Measurements from ENCODE around the gene ARID1A.

ARID1A gene

GRCh38 chr1:26727476-26727875 lies 31.7 kb downstream of the ARID1A start:
- DNase-seq (ENCODE audit: low read depth in 2 of 2): no peak

- no peak for DNase-seq (ENCODE audit: low read depth in 2 of 2)
Observed at GRCh38 chr1:26728645-26729044, 32.8 kb downstream of the ARID1A start.

GRCh38 chr1:26729633-26730032 lies 33.8 kb downstream of the ARID1A start:
- no peak for DNase-seq (ENCODE audit: low read depth in 2 of 2)

- DNase-seq (ENCODE audit: low read depth in 2 of 2): no peak
Observed at GRCh38 chr1:26730695-26731094, 34.9 kb downstream of the ARID1A start.

DNA sequence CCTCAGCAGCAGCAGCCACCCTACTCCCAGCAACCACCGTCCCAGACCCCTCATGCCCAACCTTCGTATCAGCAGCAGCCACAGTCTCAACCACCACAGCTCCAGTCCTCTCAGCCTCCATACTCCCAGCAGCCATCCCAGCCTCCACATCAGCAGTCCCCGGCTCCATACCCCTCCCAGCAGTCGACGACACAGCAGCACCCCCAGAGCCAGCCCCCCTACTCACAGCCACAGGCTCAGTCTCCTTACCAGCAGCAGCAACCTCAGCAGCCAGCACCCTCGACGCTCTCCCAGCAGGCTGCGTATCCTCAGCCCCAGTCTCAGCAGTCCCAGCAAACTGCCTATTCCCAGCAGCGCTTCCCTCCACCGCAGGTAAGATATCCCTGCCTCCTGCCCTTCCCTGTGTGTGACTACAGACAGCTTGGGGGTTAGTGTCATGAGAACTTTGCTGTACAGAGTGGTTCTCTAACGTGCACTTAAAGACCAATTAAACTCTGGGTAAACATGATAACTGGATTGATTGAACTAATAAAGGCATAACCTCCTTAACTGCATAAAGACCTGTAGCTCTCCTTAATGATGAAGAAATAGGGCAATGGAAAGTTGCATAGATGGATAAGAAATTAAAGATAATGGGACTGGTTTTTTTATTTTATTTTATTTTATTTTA lies 35.6 kb downstream of the ARID1A start:
- DNase-seq (ENCODE audit: low read depth in 2 of 2): no peak

DNA sequence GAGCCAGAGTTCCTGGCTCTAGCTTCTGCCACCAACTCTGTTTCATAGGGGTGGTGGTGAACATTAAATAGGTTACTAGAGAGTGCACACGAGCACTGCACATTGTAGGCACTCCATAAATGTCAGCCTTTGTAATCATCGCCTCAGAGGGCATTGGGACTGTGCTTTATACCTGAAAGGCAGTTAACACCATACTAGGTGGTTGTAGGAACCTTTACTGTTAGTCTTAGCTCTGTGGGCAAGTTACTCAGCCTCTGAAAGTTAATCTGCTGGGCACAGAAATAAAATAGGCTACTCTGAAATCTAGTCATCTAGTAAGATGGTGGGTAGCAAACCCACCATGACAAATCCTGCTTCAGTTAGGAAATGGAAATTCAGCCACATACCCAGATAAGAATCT lies 37.6 kb downstream of the ARID1A start:
- DNase-seq (ENCODE audit: low read depth in 2 of 2): no peak

DNA sequence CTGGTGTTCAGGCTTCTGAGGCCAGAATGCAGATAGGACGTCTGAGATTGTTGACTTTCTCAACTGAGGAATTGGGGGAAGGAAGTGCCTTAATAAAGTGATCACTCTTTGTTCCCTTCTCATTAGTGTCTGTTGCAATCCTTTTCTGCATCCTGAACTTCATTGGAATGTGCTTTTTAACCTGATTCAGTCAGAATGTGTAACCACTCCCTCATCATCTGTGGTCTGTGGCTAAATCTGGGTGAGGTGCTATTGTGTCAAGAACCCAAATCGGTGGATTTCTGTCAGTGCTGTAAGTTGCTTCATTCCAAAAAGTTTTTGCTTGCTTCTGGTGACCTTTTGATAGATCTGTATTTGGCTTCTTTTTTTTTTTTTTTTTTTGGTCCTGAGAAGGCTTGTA lies 38.2 kb downstream of the ARID1A start:
- DNase-seq (ENCODE audit: low read depth in 2 of 2): no peak

- DNase-seq (ENCODE audit: low read depth in 2 of 2): no peak
Observed at GRCh38 chr1:26734501-26735058, 38.8 kb downstream of the ARID1A start.

DNA sequence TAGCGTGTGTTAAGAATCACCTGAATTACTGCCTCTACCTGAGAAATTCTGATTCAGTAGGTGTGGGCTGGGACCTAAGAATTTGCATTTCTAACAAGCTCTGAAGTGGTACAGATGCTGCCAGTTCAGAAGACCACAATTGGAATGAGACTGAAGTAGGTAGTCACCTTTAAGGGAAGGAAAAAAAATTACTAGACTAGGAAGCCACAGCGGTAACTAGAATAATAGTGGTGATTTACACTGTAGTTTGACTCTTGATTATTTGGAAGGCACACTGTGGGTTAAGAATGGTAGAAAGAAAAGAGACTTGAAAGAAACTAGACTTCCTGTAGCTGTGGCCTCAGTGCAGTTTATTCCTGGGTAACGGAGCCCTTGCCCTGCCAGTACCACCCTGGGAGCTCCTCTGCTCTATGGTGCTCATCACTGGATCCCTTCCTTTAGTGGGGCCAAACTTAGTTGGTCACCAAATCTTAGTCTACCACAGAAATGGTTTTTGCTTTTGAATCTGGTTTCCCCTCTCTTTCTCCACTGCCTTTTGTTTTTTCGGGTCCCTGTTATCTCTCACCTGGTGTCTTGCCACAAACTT lies 43.6 kb downstream of the ARID1A start:
- peak in 1 of 2 donors; percentile 19 for DNase-seq (ENCODE audit: low read depth in 2 of 2)

DNA sequence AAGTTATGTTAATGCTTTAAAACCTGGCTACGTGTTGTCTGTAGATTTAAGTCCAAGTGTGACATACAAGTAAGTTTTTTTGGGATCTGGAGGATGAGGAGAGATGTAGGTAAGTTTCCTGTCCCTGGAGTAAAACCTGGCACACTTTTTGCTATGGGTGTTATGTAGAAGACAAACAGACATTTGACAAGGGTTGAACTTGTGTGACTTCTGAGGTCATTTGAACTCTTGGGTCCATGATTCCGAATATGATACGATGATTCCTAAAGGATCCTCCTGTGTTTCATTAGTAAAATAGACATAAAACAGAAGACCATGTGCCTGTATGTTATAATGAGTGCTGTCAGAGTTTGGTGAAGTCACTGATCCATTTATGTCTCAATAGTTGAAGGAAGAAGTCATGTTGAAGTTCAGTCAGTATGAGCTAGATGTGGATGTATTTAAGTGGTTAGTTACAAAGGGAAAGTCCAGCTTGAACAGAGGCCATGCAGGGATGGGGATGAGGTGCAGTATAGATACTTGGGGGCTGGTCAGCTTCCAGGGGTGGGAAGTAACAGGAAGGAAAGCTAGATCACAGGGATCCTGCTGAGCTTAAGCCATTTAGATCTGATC lies 44.3 kb downstream of the ARID1A start:
- DNase-seq (ENCODE audit: low read depth in 2 of 2): no peak

DNA sequence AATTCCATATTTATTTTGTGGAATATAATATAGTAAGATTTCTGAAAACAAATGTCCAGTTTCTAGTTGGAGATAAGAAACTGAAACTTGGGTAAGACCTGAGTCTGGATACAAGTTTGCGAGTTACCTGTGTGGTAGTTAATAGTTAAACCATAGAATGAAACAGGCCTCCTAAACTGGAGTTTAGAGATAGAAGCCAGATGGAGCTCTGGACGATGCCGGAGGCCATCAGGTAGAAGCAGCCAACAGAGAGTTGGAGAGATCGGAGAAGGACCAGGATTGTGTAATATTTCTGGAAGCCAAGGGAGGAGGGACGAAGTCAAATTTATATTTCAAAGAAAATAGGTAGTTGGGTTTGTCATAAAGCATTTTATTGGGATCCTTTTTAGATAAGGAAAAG lies 45.1 kb downstream of the ARID1A start:
- no peak for DNase-seq (ENCODE audit: low read depth in 2 of 2)

DNA sequence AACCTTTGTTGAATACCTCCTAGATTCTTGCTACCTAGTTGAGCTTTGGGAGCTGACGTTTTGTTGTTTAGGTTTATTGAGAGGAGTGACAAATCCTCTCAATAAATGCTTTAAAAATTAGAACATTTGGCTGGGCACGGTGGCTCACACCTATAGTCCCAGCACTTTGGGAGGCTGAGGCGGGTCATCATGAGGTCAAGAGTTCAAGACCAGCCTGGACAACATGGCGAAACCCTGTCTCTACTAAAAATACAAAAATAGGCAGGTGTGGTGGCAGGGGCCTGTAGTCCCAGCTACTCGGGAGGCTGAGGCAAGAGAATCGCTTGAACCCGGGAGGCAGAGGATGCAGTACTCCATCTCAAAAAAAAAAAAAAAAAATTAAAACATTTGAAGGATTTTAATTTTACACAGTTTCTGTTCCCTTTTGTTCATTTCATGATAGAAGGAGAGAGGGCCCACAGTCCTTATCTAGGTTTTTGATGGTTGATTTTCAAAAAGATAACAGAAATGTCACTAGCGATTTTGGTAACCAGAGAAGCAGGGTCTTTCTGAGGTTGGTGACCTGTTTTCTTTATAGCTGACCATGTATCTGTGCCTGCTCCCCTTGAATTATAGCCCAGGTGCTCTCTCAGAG lies 47.7 kb downstream of the ARID1A start:
- no peak for DNase-seq (ENCODE audit: low read depth in 2 of 2)

DNA sequence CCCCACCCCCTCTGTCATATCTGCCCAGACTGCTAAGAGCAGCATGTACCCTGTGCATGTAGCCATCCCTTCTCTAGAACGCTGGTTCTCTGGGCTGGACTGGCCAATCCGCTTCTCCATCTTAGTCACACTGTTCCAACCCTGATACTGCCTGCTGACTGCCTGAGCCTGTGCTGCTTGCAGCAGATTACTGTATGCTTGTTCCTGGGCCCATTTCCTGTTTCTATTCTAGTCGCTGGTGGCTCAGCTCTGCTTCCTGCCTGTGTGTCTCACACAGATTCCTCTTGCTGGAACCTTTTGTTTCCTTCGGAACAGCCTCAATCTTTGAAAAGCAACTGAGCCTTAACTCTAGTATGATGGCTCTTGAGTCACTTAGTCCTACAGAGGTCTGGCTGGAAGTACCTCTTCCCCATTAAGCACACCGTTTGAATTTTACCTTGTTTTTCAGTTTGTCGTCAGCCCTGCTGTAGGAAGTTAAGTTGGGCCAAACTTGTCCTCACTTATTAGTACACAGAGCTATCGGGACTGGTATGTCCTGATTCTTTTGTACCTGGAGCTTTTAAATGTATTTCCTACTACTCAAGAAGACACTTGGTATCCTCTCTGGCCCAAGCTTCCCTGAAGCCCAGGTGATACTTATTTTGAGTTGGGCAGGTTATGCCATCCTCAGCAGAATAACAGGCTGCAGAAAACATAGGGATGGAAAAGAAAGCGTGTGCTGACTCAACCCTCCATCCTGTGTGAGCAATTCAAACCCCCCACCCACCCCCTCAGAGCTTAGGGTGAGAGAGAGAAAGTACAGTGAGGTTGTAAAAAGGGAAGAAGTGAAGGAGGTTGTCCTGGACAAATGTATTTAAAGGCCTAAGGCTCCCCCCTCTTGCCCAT lies 48.5 kb downstream of the ARID1A start:
- peak; percentile 74 to 79 for DNase-seq (ENCODE audit: low read depth in 2 of 2)

DNA sequence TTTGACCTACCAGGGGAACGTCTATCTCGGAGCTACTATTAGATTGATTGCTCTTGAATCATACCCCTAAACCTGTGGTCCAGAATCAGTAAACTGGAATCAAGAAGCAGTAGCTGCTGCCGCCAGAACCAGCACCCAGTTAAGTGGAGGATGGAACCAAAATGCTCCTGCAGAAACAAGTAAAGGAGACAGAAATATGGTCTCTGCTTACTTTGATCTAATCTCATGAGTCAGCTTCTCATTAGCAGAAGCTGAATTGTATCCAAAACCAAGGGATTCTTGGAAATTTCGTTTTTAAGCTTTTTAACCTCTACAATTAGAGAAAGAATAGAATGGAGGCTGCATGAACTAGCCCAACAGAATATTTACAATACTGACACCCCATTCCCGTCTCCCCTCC lies 49.4 kb downstream of the ARID1A start:
- no peak for DNase-seq (ENCODE audit: low read depth in 2 of 2)

DNA sequence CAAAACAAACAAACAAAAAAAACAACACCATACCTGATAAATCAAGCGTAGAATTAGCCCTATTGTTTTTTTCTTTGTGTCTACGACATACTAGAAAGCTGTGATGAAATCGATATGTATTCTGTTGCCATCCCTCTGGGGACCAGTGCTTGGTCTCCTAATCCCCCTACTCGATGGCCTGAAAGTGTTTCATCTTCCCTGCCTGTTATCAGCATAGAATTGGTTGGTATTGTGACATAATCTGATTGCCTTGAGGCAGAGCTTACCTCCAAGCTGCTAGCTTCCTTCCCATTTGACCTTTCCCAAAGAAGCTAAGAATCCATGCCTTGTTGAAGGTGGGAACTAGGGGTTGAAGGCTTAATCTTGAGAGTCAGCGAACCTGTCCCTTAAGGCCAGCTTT lies 51.2 kb downstream of the ARID1A start:
- DNase-seq (ENCODE audit: low read depth in 2 of 2): no peak

- no peak for DNase-seq (ENCODE audit: low read depth in 2 of 2)
Observed at GRCh38 chr1:26748351-26748750, 52.5 kb downstream of the ARID1A start.

DNA sequence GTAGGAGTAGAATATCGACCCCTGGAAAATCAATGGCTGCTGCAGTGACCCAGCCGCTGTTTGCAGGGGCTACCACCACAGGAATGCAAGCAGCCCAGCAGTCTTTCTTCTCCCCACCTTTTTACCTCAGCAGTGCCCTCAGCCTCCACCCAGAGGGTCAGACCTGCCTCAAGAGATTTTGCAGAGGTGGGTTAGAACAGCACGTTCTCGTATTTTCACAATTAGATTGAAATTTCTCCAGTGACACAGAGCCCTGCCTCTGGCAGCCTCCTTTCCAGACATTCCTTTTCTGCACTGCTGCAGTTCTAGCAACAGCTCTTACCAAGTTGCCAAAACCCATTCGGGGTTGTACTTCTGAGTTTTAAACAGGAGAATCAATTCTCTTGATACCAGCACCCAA lies 53.6 kb downstream of the ARID1A start:
- no peak for DNase-seq (ENCODE audit: low read depth in 2 of 2)

GRCh38 chr1:26750428-26750827 lies 54.6 kb downstream of the ARID1A start:
- DNase-seq (ENCODE audit: low read depth in 2 of 2): no peak

GRCh38 chr1:26752519-26752918 lies 56.7 kb downstream of the ARID1A start:
- no peak for DNase-seq (ENCODE audit: low read depth in 2 of 2)

DNA sequence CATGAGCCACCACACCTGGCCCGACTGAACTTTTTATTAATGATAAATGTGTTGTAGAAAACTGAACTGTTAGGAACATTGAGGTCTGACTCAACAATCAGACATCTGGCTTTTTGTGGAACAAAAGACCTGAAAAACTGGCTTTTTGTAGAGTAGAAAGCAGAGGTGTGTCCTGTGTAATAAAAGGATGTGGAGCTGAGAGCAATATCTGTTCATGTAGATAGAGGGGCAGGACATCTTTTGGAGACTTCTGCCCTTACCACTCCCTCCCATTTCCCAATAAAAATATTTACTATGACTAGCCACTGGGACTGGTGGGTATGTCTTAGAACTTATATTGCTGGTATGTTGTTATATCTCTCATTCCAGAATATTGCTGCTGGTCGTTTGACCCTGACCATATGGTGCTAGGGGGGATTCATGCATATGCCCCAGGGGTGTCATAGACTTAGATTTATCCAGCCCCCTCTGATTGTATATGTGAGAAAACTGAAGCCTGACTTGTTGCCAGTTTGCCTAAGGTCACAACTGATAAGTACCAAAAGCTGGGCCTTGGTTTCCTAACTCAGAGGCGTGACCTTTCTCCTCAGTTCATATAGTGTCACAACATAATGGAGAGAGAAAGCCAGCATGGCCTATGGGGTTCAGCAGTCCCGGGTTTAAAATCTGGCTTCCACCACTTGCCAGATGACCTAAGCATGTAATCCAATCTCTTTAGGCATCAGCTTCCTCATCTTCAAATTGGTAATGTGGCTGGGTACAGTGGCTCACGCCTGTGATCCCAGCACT lies 58.5 kb downstream of the ARID1A start:
- DNase-seq (ENCODE audit: low read depth in 2 of 2): no peak

- no peak for DNase-seq (ENCODE audit: low read depth in 2 of 2)
Observed at GRCh38 chr1:26758358-26758757, 62.5 kb downstream of the ARID1A start.
